Naive thymus-derived CD4-positive, alpha-beta T cell (primary cell): ENCODE results near the gene ANXA4. TPM values are rescaled to one million over a fixed set of nuclear protein-coding genes. Genes with fewer than 3 reads are reported as not detected.
"Not testable (repeated sequence)": the region's sequence is repeated elsewhere in the genome, so short reads cannot be mapped to it uniquely, and the experiment has no call there.

Experiments
- ATAC-seq: fragments of 150-1000 bp; cut with Tn5 transposase; 2 replicates; pipeline ENCODE4 v1.10.0; 2021; ENCODE audit warnings: mild to moderate bottlenecking, moderate library complexity
- CTCF ChIA-PET: fragments of 350-600 bp; sonication (Branson Sonifier 250); formaldehyde crosslinking; loops from one replicate; lab custom pipeline; 2021; ENCODE audit warnings: antibody characterized with exemption; lab: Charles Lee
- POLR2A ChIA-PET: fragments of 350-600 bp; sonication (Branson Sonifier 250); formaldehyde crosslinking; loops from one replicate; lab custom pipeline; 2021; ENCODE audit warnings: antibody characterized with exemption, inconsistent platforms; lab: Charles Lee
- DNase-seq, 9 donors: peaks; one replicate each; pipeline versions ENCODE4 v3.0.0 to v3.0.0-alpha.2; 2020 to 2022; ENCODE audit warnings: mixed read lengths in 1 of 9
- H3K27ac ChIP-seq: one replicate; pipeline ENCODE4 v1.7.0; 2013; ENCODE audit warnings: mild to moderate bottlenecking, low read depth, low read length, moderate library complexity
- H3K27me3 ChIP-seq, 2 donors: one replicate each; pipeline ENCODE4 v1.7.0; 2013; ENCODE audit warnings: low read length in 2 of 2, mild to moderate bottlenecking in 2 of 2, moderate library complexity in 2 of 2; ENCODE audit not compliant: control insufficient read depth in 2 of 2, insufficient read depth in 2 of 2
- H3K36me3 ChIP-seq, 3 experiments: 1 replicate in 2 of 3; 2 replicates in 1 of 3; pipeline ENCODE4 v1.7.0; 2013; ENCODE audit warnings: low read length in 3 of 3, mild to moderate bottlenecking in 3 of 3, moderate library complexity in 1 of 3; ENCODE audit not compliant: insufficient read depth in 3 of 3, control insufficient read depth in 2 of 3
- H3K4me1 ChIP-seq, 2 donors: one replicate each; pipeline ENCODE4 v1.7.0; 2013; ENCODE audit warnings: low read length in 2 of 2, mild to moderate bottlenecking in 2 of 2, moderate library complexity in 1 of 2; ENCODE audit not compliant: control insufficient read depth in 2 of 2, insufficient read depth in 2 of 2
- H3K4me3 ChIP-seq: 2 replicates; pipeline ENCODE4 v1.7.0; 2013; ENCODE audit warnings: mild to moderate bottlenecking, low read length
- H3K9me3 ChIP-seq, 3 experiments: 1 replicate in 2 of 3; 2 replicates in 1 of 3; pipeline ENCODE4 v1.7.0; 2013; ENCODE audit warnings: low read length in 3 of 3; ENCODE audit not compliant: control insufficient read depth in 2 of 3
- H3K27ac Mint-ChIP-seq, 9 donors: one replicate each; pipeline ENCODE4 v1.8.0; 2020 to 2022; ENCODE audit warnings: mixed read lengths in 9 of 9, mild to moderate bottlenecking in 8 of 9, moderate library complexity in 5 of 9, inconsistent platforms in 2 of 9
- H3K27me3 Mint-ChIP-seq, 5 donors: one replicate each; pipeline ENCODE4 v1.8.0; 2021 to 2022; ENCODE audit warnings: mixed read lengths in 5 of 5, mild to moderate bottlenecking in 1 of 5
- H3K36me3 Mint-ChIP-seq, 5 donors: one replicate each; pipeline ENCODE4 v1.8.0; 2020 to 2022; ENCODE audit warnings: mixed read lengths in 5 of 5, mild to moderate bottlenecking in 3 of 5, inconsistent platforms in 1 of 5
- H3K4me1 Mint-ChIP-seq, 7 donors: one replicate each; pipeline ENCODE4 v1.8.0; 2020 to 2022; ENCODE audit warnings: mixed read lengths in 7 of 7, mild to moderate bottlenecking in 3 of 7, inconsistent platforms in 1 of 7
- H3K4me3 Mint-ChIP-seq, 10 donors: one replicate each; pipeline ENCODE4 v1.8.0; 2020 to 2022; ENCODE audit warnings: mild to moderate bottlenecking in 10 of 10, mixed read lengths in 10 of 10, moderate library complexity in 6 of 10, inconsistent platforms in 2 of 10
- H3K9me3 Mint-ChIP-seq, 11 donors: one replicate each; pipeline ENCODE4 v1.8.0; 2020 to 2022; ENCODE audit warnings: mixed read lengths in 11 of 11, mild to moderate bottlenecking in 4 of 11, inconsistent platforms in 1 of 11, moderate library complexity in 1 of 11
- intact Hi-C, 2 donors: fragments of 100-400 bp; cut with micrococcal nuclease; formaldehyde crosslinking; loops; one replicate each; pipeline ENCODE4 v1.15.1; 2023
- polyA plus RNA-seq, 2 donors: library from polyadenylated mRNA; unstranded; fragments of 300-500 nt; fragmentation: Illumina TruSeq; gene quantifications; one replicate each; pipeline ENCODE4 v1.2.3, GENCODE V29; 2021
- total RNA-seq, 6 experiments: library from RNA in 5 of 6; stranded (reverse) in 5 of 6; gene quantifications; 1 replicate in 5 of 6; 2 replicates in 1 of 6; pipeline ENCODE4 v1.2.3 and lab custom pipeline; 2021 to 2026

Gene ANXA4
- total and polyA plus RNA-seq, 7 experiments from 2014 or later, result 3.1 to 75.6 (median 11.5) TPM

- no peak overlapping the region for H3K4me3 Mint-ChIP-seq
- ATAC-seq, result no peak
- peaks cover 0 to 6% (median 0%) of the 10 kb centered on the region in 5 donors for H3K27me3 Mint-ChIP-seq
- Histone ChIP-seq H3K9me3 (no peaks in the 10 kb centered on the region), H3K27me3 (no peaks in the 10 kb centered on the region), H3K4me1 (peaks cover 0 to 3% of the 10 kb centered on the region in 2 donors), H3K36me3 (no peaks in the 10 kb centered on the region), H3K27ac (no peak overlapping the region), H3K4me3 (no peak overlapping the region)
- ChIA-PET CTCF (interaction anchor here (0.8 kb wide), 1 partner anchor 89 kb away, joined by 5 read pairs; no protein-coding TSS in a partner anchor), POLR2A (interaction anchor here (1.3 to 5.8 kb wide), 3 partner anchors 11 to 59 kb away, joined by 3 to 34 read pairs (median 5); partner anchors contain the start of gene AAK1)
- intact Hi-C loops, result no loop called here
- peaks cover 6 to 49% (median 26%) of the 10 kb centered on the region in 7 donors for H3K4me1 Mint-ChIP-seq
- DNase-seq, result no peak
- peaks cover 0 to 4% (median 0%) of the 10 kb centered on the region in 5 donors for H3K36me3 Mint-ChIP-seq
- no peak overlapping the region for H3K27ac Mint-ChIP-seq
- H3K9me3 Mint-ChIP-seq, result no peaks in the 10 kb centered on the region
Observed at GRCh38 chr2:69704446-69704845, 37.5 kb upstream of the ANXA4 start.

- H3K9me3 Mint-ChIP-seq, result peaks cover 0 to 9% (median 0%) of the 10 kb centered on the region in 11 donors
- peaks cover 5 to 50% (median 23%) of the 10 kb centered on the region in 7 donors for H3K4me1 Mint-ChIP-seq
- H3K4me1 ChIP-seq, result peaks cover under 1 to 2% of the 10 kb centered on the region in 2 donors
- no peak overlapping the region for H3K27ac Mint-ChIP-seq
- ChIA-PET CTCF (interaction anchor here (1.7 kb wide), 1 partner anchor 64 kb away, joined by 6 read pairs; no protein-coding TSS in a partner anchor), POLR2A (interaction anchor here (1.0 kb wide), 1 partner anchor 64 kb away, joined by 5 read pairs; no protein-coding TSS in a partner anchor)
- H3K4me3 ChIP-seq, result no peak overlapping the region
- DNase-seq, result no peak
- H3K27ac ChIP-seq, result no peak overlapping the region
- no peaks in the 10 kb centered on the region for H3K27me3 ChIP-seq
- H3K27me3 Mint-ChIP-seq, result no peaks in the 10 kb centered on the region
- H3K36me3 ChIP-seq, result no peaks in the 10 kb centered on the region
- intact Hi-C loops, result no loop called here
- H3K4me3 Mint-ChIP-seq, result no peak overlapping the region
- ATAC-seq, result no peak
- peaks cover 0 to 3% (median 0%) of the 10 kb centered on the region in 3 experiments for H3K9me3 ChIP-seq
- H3K36me3 Mint-ChIP-seq, result peaks cover 0 to 10% (median 4%) of the 10 kb centered on the region in 5 donors
Observed at GRCh38 chr2:69709290-69709689, 32.6 kb upstream of the ANXA4 start.

GRCh38 chr2:69711971-69712370 is 30.0 kb upstream of the ANXA4 start:
- Histone ChIP-seq H3K4me3 (no peak overlapping the region), H3K27ac (no peak overlapping the region), H3K9me3 (peaks cover 0 to 3% (median 0%) of the 10 kb centered on the region in 3 experiments), H3K4me1 (peaks cover 4 to 5% of the 10 kb centered on the region in 2 donors), H3K36me3 (no peaks in the 10 kb centered on the region), H3K27me3 (no peaks in the 10 kb centered on the region)
- CTCF ChIA-PET, result interaction anchor here (0.5 to 3.3 kb wide), 2 partner anchors 67 to 124 kb away, joined by 3 to 33 read pairs; partner anchors contain the start of gene AAK1
- H3K9me3 Mint-ChIP-seq, result peaks cover 0 to 9% (median 0%) of the 10 kb centered on the region in 11 donors
- H3K27ac Mint-ChIP-seq, result peak overlapping the region in 4 of 9 donors; percentile 3 to 35 (median 21)
- POLR2A ChIA-PET, result interaction anchor here (1.2 to 6.7 kb wide), 3 partner anchors 16 to 69 kb away, joined by 3 to 73 read pairs (median 49); partner anchors contain the start of gene AAK1
- peaks cover 0 to 6% (median 4%) of the 10 kb centered on the region in 5 donors for H3K36me3 Mint-ChIP-seq
- DNase-seq (no peak), ATAC-seq (no peak)
- H3K4me1 Mint-ChIP-seq, result peaks cover 10 to 52% (median 30%) of the 10 kb centered on the region in 7 donors
- no peak overlapping the region for H3K4me3 Mint-ChIP-seq
- intact Hi-C loops, result loop anchor here in 1 of 2 donors (10.0 kb wide), 1 partner anchor 277 kb away; the partner anchor contains the start of gene NFU1
- H3K27me3 Mint-ChIP-seq, result no peaks in the 10 kb centered on the region

- H3K27ac Mint-ChIP-seq, result peak overlapping the region in 1 of 9 donors; percentile 52
- POLR2A ChIA-PET, result interaction anchor here (2.2 to 6.7 kb wide), 3 partner anchors 18 to 153 kb away, joined by 7 to 73 read pairs (median 49); partner anchors contain the start of gene AAK1
- Histone ChIP-seq H3K4me1 (peaks cover 4 to 5% of the 10 kb centered on the region in 2 donors), H3K27me3 (no peaks in the 10 kb centered on the region), H3K9me3 (peaks cover 0 to 3% (median 0%) of the 10 kb centered on the region in 3 experiments), H3K27ac (no peak overlapping the region), H3K36me3 (no peaks in the 10 kb centered on the region), H3K4me3 (no peak overlapping the region)
- H3K4me1 Mint-ChIP-seq, result peaks cover 6 to 43% (median 26%) of the 10 kb centered on the region in 7 donors
- DNase-seq (no peak), ATAC-seq (no peak)
- peaks cover 0 to 9% (median 0%) of the 10 kb centered on the region in 11 donors for H3K9me3 Mint-ChIP-seq
- CTCF ChIA-PET, result interaction anchor here (0.7 to 4.8 kb wide), 18 partner anchors 10 to 159 kb away, joined by 3 to 37 read pairs (median 3); partner anchors contain the start of gene AAK1
- H3K4me3 Mint-ChIP-seq, result peak overlapping the region in 1 of 10 donors; percentile 55
- H3K27me3 Mint-ChIP-seq, result no peaks in the 10 kb centered on the region
- H3K36me3 Mint-ChIP-seq, result peaks cover 0 to 6% (median 4%) of the 10 kb centered on the region in 5 donors
- intact Hi-C loops, result loop anchor here (1.0 to 10.0 kb wide), 8 partner anchors 20 to 339 kb away; partner anchors contain the start of gene NFU1 (in 2 of the 2)
Observed at GRCh38 chr2:69714024-69714423, 27.9 kb upstream of the ANXA4 start.

GRCh38 chr2:69714539-69715220 is 27.3 kb upstream of the ANXA4 start:
- ChIA-PET POLR2A (interaction anchor here (2.2 to 6.7 kb wide), 3 partner anchors 18 to 154 kb away, joined by 7 to 73 read pairs (median 49); partner anchors contain the start of gene AAK1), CTCF (interaction anchor here (0.6 to 4.8 kb wide), 18 partner anchors 17 to 240 kb away, joined by 3 to 37 read pairs (median 3); partner anchors contain the start of gene AAK1)
- DNase-seq, result peak; percentile 75 to 91 (median 82)
- not testable (repeated sequence) for H3K9me3 ChIP-seq, H3K36me3 ChIP-seq, H3K36me3 Mint-ChIP-seq, H3K4me3 ChIP-seq, H3K27ac ChIP-seq, H3K9me3 Mint-ChIP-seq, H3K4me1 ChIP-seq, H3K27me3 Mint-ChIP-seq, H3K27me3 ChIP-seq
- intact Hi-C loops, result loop anchor here (1.0 to 10.0 kb wide), 8 partner anchors 20 to 339 kb away; partner anchors contain the start of gene NFU1 (in 2 of the 2)
- ATAC-seq, result peak; percentile 98
- H3K4me1 Mint-ChIP-seq, result peaks cover 6 to 36% (median 22%) of the 10 kb centered on the region in 7 donors
- peak overlapping the region in 5 of 10 donors; percentile 2 to 55 (median 20) for H3K4me3 Mint-ChIP-seq
- peak overlapping the region; percentile 5 to 68 (median 29) for H3K27ac Mint-ChIP-seq

GRCh38 chr2:69715964-69716363 is 26.0 kb upstream of the ANXA4 start:
- ChIA-PET CTCF (interaction anchor here (0.6 to 4.8 kb wide), 12 partner anchors 9 to 275 kb away, joined by 3 to 37 read pairs (median 4); no protein-coding TSS in a partner anchor), POLR2A (interaction anchor here (0.7 to 6.7 kb wide), 6 partner anchors 9 to 155 kb away, joined by 3 to 73 read pairs (median 3); partner anchors contain the start of gene AAK1)
- peaks cover 4 to 5% of the 10 kb centered on the region in 2 donors for H3K4me1 ChIP-seq
- H3K36me3 ChIP-seq, result no peaks in the 10 kb centered on the region
- no peaks in the 10 kb centered on the region for H3K9me3 ChIP-seq
- no peak for ATAC-seq
- Mint-ChIP-seq H3K4me1 (peaks cover 6 to 35% (median 22%) of the 10 kb centered on the region in 7 donors), H3K27ac (no peak overlapping the region), H3K4me3 (no peak overlapping the region), H3K27me3 (peaks cover 0 to 3% (median 0%) of the 10 kb centered on the region in 5 donors), H3K9me3 (peaks cover 0 to 3% (median 0%) of the 10 kb centered on the region in 11 donors), H3K36me3 (peaks cover 0 to 2% (median 0%) of the 10 kb centered on the region in 5 donors)
- DNase-seq, result no peak
- no peak overlapping the region for H3K27ac ChIP-seq
- H3K4me3 ChIP-seq, result no peak overlapping the region
- intact Hi-C loops, result loop anchor here in 1 of 2 donors (10.0 kb wide), 1 partner anchor 281 kb away; the partner anchor contains the start of gene NFU1
- H3K27me3 ChIP-seq, result no peaks in the 10 kb centered on the region
